Measurements from ENCODE around the gene EYA2. TPM values are rescaled to one million over a fixed set of nuclear protein-coding genes. Genes with fewer than 3 reads are reported as not detected.

The EYA2 gene
- total and polyA plus RNA-seq, 2 donors from 2014 or later, result 2.6 to 7.9 TPM

- H3K36me3 ChIP-seq (ENCODE audit: control insufficient read depth in 2 of 3, insufficient read depth in 3 of 3, low read length in 3 of 3), result no peaks in the 10 kb centered on the region
- TF ChIP-seq CTCF (IDR thresholded peaks at IDR 0.05; ENCODE audit: borderline replicate concordance, extremely low read depth, insufficient read depth), result no peak
- intact Hi-C loops (cut with DNase I), result no loop called here
- H3K4me1 ChIP-seq (ENCODE audit: control insufficient read depth in 2 of 3, insufficient read depth in 2 of 3, low read depth in 1 of 3, low read length in 3 of 3), result no peaks in the 10 kb centered on the region
- H3K27me3 ChIP-seq (ENCODE audit: control insufficient read depth, insufficient read depth, low read length), result no peaks in the 10 kb centered on the region
- DNase-seq, result no peak
- no peak overlapping the region for H3K27ac ChIP-seq (ENCODE audit: low read depth in 2 of 2, low read length in 2 of 2)
- H3K9ac ChIP-seq (ENCODE audit: low read length in 3 of 3), result no peak overlapping the region
- no peak for FAIRE-seq
- peaks cover 0 to 3% (median 0%) of the 10 kb centered on the region in 3 donors for H3K9me3 ChIP-seq (ENCODE audit: control insufficient read depth in 2 of 3, insufficient read depth in 1 of 3, low read length in 3 of 3)
- no peak overlapping the region for H3K4me3 ChIP-seq (ENCODE audit: low read length in 3 of 3)
Measured at GRCh38 chr20:47141941-47142773, 247.5 kb downstream of the EYA2 start.

GRCh38 chr20:47142774-47143170, 248.1 kb downstream of the EYA2 start:
- no peak for TF ChIP-seq CTCF (IDR thresholded peaks at IDR 0.05; ENCODE audit: borderline replicate concordance, extremely low read depth, insufficient read depth)
- Histone ChIP-seq H3K9me3 (ENCODE audit: control insufficient read depth in 2 of 3, insufficient read depth in 1 of 3, low read length in 3 of 3) (peaks cover 0 to 3% (median 0%) of the 10 kb centered on the region in 3 donors), H3K27me3 (ENCODE audit: control insufficient read depth, insufficient read depth, low read length) (no peaks in the 10 kb centered on the region), H3K4me3 (ENCODE audit: low read length in 3 of 3) (no peak overlapping the region), H3K36me3 (ENCODE audit: control insufficient read depth in 2 of 3, insufficient read depth in 3 of 3, low read length in 3 of 3) (no peaks in the 10 kb centered on the region), H3K4me1 (ENCODE audit: control insufficient read depth in 2 of 3, insufficient read depth in 2 of 3, low read depth in 1 of 3, low read length in 3 of 3) (no peaks in the 10 kb centered on the region), H3K27ac (ENCODE audit: low read depth in 2 of 2, low read length in 2 of 2) (no peak overlapping the region), H3K9ac (ENCODE audit: low read length in 3 of 3) (no peak overlapping the region)
- no peak for DNase-seq
- FAIRE-seq, result no peak
- intact Hi-C loops (cut with DNase I), result no loop called here

GRCh38 chr20:47143657-47144056, 249.0 kb downstream of the EYA2 start:
- peaks cover 0 to 3% (median 0%) of the 10 kb centered on the region in 3 donors for H3K9me3 ChIP-seq (ENCODE audit: control insufficient read depth in 2 of 3, insufficient read depth in 1 of 3, low read length in 3 of 3)
- no peak for FAIRE-seq
- intact Hi-C loops (cut with DNase I), result no loop called here

More at GRCh38 chr20:47143657-47144056, 249.0 kb downstream of the EYA2 start:
- Histone ChIP-seq H3K4me3 (ENCODE audit: low read length in 3 of 3) (no peak overlapping the region), H3K36me3 (ENCODE audit: control insufficient read depth in 2 of 3, insufficient read depth in 3 of 3, low read length in 3 of 3) (no peaks in the 10 kb centered on the region), H3K27ac (ENCODE audit: low read depth in 2 of 2, low read length in 2 of 2) (no peak overlapping the region), H3K4me1 (ENCODE audit: control insufficient read depth in 2 of 3, insufficient read depth in 2 of 3, low read depth in 1 of 3, low read length in 3 of 3) (no peaks in the 10 kb centered on the region), H3K27me3 (ENCODE audit: control insufficient read depth, insufficient read depth, low read length) (no peaks in the 10 kb centered on the region), H3K9ac (ENCODE audit: low read length in 3 of 3) (no peak overlapping the region)
- no peak for DNase-seq
- no peak for TF ChIP-seq CTCF (IDR thresholded peaks at IDR 0.05; ENCODE audit: borderline replicate concordance, extremely low read depth, insufficient read depth)

All from kidney (tissue), 14 donors.